Tongue (tissue), 2 donors: ENCODE measurements around the gene SSTR5. TPM values are rescaled to one million over a fixed set of nuclear protein-coding genes. Genes with fewer than 3 reads are reported as not detected.
A peak's percentile ranks its signal among the peaks of the same experiment; 100 is the strongest.
"Not testable (repeated sequence)": the region's sequence is repeated elsewhere in the genome, so short reads cannot be mapped to it uniquely, and the experiment has no call there.

Source experiments
- DNase-seq: peaks from one replicate; pipeline ENCODE4 v3.0.0-alpha.2; 2015
- total RNA-seq: library from RNA; depleted of rRNA; stranded (reverse); fragments of >200 nt; gene quantifications from one replicate; pipeline ENCODE4 v1.2.3, GENCODE V29; 2014

Gene SSTR5
- total RNA-seq, 1 donor from 2014 or later, result 0.72 TPM

GRCh38 chr16:1073566-1074378 lies 1.2 kb downstream of the SSTR5 start:
- no peak for DNase-seq

- DNase-seq, result no peak
These were observed 1.8 kb downstream of the SSTR5 start for GRCh38 chr16:1074379-1074649.

GRCh38 chr16:1075546-1075945 lies 3.0 kb downstream of the SSTR5 start:
- no peak for DNase-seq

- no peak for DNase-seq
These were observed 4.4 kb downstream of the SSTR5 start for GRCh38 chr16:1076801-1077576.

GRCh38 chr16:1077877-1078578 lies 5.5 kb downstream of the SSTR5 start:
- DNase-seq, result no peak

- peak; percentile 81 for DNase-seq
These were observed 6.1 kb downstream of the SSTR5 start for GRCh38 chr16:1078579-1079021.

GRCh38 chr16:1079341-1079740 lies 6.8 kb downstream of the SSTR5 start:
- no peak for DNase-seq

- DNase-seq, result no peak
These were observed 7.4 kb downstream of the SSTR5 start for GRCh38 chr16:1079786-1080525.

GRCh38 chr16:1080801-1081733 lies 8.5 kb downstream of the SSTR5 start:
- DNase-seq, result no peak

GRCh38 chr16:1081734-1082265 lies 9.3 kb downstream of the SSTR5 start:
- DNase-seq, result no peak

GRCh38 chr16:1082266-1082951 lies 9.9 kb downstream of the SSTR5 start:
- peak; percentile 33 for DNase-seq

GRCh38 chr16:1082952-1083675 lies 10.6 kb downstream of the SSTR5 start:
- peak; percentile 43 for DNase-seq

- DNase-seq, result no peak
These were observed 12.4 kb downstream of the SSTR5 start for GRCh38 chr16:1084971-1085370.

GRCh38 chr16:1086443-1086842 lies 13.9 kb downstream of the SSTR5 start:
- not testable (repeated sequence) for DNase-seq

GRCh38 chr16:1088295-1089170 lies 16.0 kb downstream of the SSTR5 start:
- DNase-seq, result no peak

GRCh38 chr16:1089439-1089821 lies 16.9 kb downstream of the SSTR5 start:
- no peak for DNase-seq

GRCh38 chr16:1089822-1090619 lies 17.5 kb downstream of the SSTR5 start:
- peak; percentile 41 for DNase-seq
